Cardiac muscle cell (in vitro differentiated cells and primary cell): Measurements from ENCODE around the gene RTF2. TPM values are rescaled to one million over a fixed set of nuclear protein-coding genes. Genes with fewer than 3 reads are reported as not detected.

ENCODE experiments used
- DNase-seq, 2 donors: peaks; one replicate each; pipeline versions ENCODE4 v3.0.0 to v3.0.0-alpha.2; 2010 to 2017; ENCODE audit warnings: low read depth in 1 of 2, low spot score in 1 of 2
- H3K27ac ChIP-seq: fragments of 200-600 bp; sonication (generic); 2 replicates; pipeline ENCODE4 v1.5.1; 2016
- H3K27me3 ChIP-seq: fragments of 200-600 bp; sonication (generic); 2 replicates; pipeline ENCODE4 v1.6.0; 2016; ENCODE audit warnings: control low read depth
- H3K36me3 ChIP-seq: fragments of 200-600 bp; sonication (generic); 2 replicates; pipeline ENCODE4 v1.5.1; 2016; ENCODE audit warnings: control low read depth
- H3K4me1 ChIP-seq: fragments of 200-600 bp; sonication (generic); 2 replicates; pipeline ENCODE4 v1.8.1; 2017; ENCODE audit warnings: low read depth, mild to moderate bottlenecking, mixed run types
- H3K4me3 ChIP-seq: fragments of 200-600 bp; sonication (generic); 2 replicates; pipeline ENCODE4 v1.5.1; 2016; ENCODE audit warnings: mild to moderate bottlenecking
- H3K9me3 ChIP-seq: fragments of 200-600 bp; sonication (generic); 2 replicates; pipeline ENCODE4 v1.5.1; 2017; ENCODE audit warnings: low read depth, mild to moderate bottlenecking, control low read depth
- polyA plus RNA-seq: library from polyadenylated mRNA; unstranded; fragments of >200 nt; fragmentation: Nextera tagmentation; extraction: Ambion mirVana; gene quantifications from 2 replicates; pipeline ENCODE4 v1.2.1, GENCODE V29; 2016
- total RNA-seq: library from RNA; depleted of rRNA; stranded (reverse); fragments of >200 nt; gene quantifications from 2 replicates; pipeline ENCODE4 v1.2.3, GENCODE V29; 2016
- TF ChIP-seq, protein P1 (sequence below): IDR thresholded peaks from 2 replicates; pipeline ENCODE4 v1.5.1; 2012; ENCODE audit warnings: low read depth, mild to moderate bottlenecking, low read length

RTF2 gene
- total and polyA plus RNA-seq, 2 experiments from 2014 or later = 58.2 to 139 TPM

- Histone ChIP-seq H3K4me1 (no peaks in the 10 kb centered on the region), H3K36me3 (no peaks in the 10 kb centered on the region), H3K27me3 (peaks cover 14% of the 10 kb centered on the region), H3K9me3 (no peaks in the 10 kb centered on the region), H3K4me3 (no peak overlapping the region), H3K27ac (no peak overlapping the region)
- TF ChIP-seq, protein P1, sequence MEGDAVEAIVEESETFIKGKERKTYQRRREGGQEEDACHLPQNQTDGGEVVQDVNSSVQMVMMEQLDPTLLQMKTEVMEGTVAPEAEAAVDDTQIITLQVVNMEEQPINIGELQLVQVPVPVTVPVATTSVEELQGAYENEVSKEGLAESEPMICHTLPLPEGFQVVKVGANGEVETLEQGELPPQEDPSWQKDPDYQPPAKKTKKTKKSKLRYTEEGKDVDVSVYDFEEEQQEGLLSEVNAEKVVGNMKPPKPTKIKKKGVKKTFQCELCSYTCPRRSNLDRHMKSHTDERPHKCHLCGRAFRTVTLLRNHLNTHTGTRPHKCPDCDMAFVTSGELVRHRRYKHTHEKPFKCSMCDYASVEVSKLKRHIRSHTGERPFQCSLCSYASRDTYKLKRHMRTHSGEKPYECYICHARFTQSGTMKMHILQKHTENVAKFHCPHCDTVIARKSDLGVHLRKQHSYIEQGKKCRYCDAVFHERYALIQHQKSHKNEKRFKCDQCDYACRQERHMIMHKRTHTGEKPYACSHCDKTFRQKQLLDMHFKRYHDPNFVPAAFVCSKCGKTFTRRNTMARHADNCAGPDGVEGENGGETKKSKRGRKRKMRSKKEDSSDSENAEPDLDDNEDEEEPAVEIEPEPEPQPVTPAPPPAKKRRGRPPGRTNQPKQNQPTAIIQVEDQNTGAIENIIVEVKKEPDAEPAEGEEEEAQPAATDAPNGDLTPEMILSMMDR = no peak
- DNase-seq = no peak
Measured at GRCh38 chr20:56428410-56428809, 40.0 kb upstream of the RTF2 start.

DNA sequence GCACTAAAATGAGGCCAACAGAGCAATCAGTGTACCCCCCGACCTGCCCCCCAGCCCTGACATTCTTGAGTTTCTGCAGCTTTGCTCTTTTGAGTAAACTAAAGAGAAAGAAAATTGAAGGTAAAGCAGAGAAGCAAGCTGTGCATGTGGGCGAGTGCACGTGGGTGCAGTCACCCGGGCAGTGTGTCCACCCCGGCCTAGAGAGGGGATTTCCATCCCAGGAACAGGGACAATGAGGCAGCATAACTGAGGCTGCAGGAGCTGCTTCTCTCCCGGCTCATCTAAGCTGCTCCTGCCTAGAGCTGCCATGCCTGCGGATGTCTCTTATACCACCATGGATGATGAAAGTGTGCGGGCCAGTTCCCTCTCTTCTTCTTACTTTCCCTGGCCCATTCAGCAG, 39.5 kb upstream of the RTF2 start:
- H3K4me1 ChIP-seq = no peaks in the 10 kb centered on the region
- no peak overlapping the region for H3K27ac ChIP-seq
- TF ChIP-seq, protein P1 = no peak
- H3K4me3 ChIP-seq = no peak overlapping the region
- H3K9me3 ChIP-seq = no peaks in the 10 kb centered on the region
- no peaks in the 10 kb centered on the region for H3K36me3 ChIP-seq
- H3K27me3 ChIP-seq = peaks cover 12% of the 10 kb centered on the region
- DNase-seq = no peak

DNA sequence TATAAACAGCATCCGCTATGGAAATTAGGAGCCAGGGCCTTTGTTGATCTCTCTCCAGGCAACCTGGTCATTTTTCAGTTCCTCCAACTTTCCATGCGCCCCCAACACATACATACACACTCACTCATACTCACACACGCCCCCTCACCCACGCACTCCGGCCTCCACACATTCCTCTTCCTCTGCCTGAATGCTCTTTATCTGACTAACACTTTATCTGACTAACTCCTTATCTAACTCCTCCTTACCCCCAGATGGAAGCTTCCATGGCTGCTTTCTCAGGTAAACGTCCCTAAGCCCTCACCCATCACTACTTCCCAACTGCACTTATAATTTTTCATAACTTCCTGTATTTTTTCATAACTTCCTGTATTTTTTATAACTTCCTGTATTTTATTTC, 38.9 kb upstream of the RTF2 start:
- peak in 1 of 2 donors; percentile 62 for DNase-seq
- Histone ChIP-seq H3K27ac (no peak overlapping the region), H3K9me3 (no peaks in the 10 kb centered on the region)

DNA sequence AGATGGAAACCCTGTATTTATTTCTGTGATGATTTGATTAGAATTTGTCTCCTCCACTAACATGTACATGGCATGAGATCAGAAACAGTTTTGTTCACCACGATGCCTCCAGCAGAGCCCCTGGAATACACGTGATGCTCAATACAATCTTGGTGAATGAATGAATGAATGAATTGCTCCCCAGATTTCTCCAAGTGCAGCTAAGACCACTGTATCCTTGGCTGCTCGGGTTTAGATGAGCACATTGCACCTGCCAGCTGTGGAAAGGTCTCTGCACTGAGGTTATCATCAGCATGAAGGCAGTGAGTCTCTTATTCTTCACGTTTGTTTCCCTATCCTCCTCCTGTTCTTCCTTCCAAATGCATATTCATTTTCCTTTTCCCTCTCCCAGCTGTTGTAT, 38.5 kb upstream of the RTF2 start:
- TF ChIP-seq, protein P1 = no peak
- Histone ChIP-seq H3K36me3 (no peaks in the 10 kb centered on the region), H3K27me3 (peaks cover 7% of the 10 kb centered on the region), H3K27ac (no peak overlapping the region), H3K4me3 (no peak overlapping the region), H3K9me3 (no peaks in the 10 kb centered on the region), H3K4me1 (no peaks in the 10 kb centered on the region)
- no peak for DNase-seq

More for the DNA sequence above, 38.9 kb upstream of the RTF2 start:
- H3K27me3 ChIP-seq = peaks cover 7% of the 10 kb centered on the region
- no peaks in the 10 kb centered on the region for H3K36me3 ChIP-seq
- TF ChIP-seq, protein P1 = no peak
- H3K4me3 ChIP-seq = no peak overlapping the region
- no peaks in the 10 kb centered on the region for H3K4me1 ChIP-seq

GRCh38 chr20:56430461-56430860, 38.0 kb upstream of the RTF2 start:
- no peak for DNase-seq
- TF ChIP-seq, protein P1 = no peak
- Histone ChIP-seq H3K27ac (no peak overlapping the region), H3K27me3 (peaks cover 7% of the 10 kb centered on the region), H3K9me3 (no peaks in the 10 kb centered on the region), H3K36me3 (no peaks in the 10 kb centered on the region), H3K4me3 (no peak overlapping the region), H3K4me1 (no peaks in the 10 kb centered on the region)

DNA sequence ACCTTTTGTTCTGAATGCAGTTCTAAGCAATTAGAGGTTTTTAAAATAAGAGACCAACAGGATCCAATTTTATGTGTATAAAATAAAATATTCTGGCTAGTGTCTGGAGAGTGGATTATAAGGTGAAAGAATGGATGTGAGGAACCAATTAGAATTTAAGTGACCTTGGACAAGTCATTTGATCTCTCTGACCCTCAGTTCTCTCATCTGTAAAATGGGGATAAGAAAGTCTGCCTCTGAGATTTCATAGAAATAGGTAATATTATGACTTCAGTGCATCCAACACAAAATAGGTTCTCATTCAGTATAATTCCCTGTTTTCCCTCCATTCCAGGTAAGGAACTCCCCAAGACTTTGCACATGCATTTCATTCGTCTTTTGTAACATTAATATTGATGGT, 37.5 kb upstream of the RTF2 start:
- H3K36me3 ChIP-seq = no peaks in the 10 kb centered on the region
- peaks cover 7% of the 10 kb centered on the region for H3K27me3 ChIP-seq
- no peak overlapping the region for H3K27ac ChIP-seq
- DNase-seq = no peak
- no peak overlapping the region for H3K4me3 ChIP-seq
- no peaks in the 10 kb centered on the region for H3K4me1 ChIP-seq
- no peaks in the 10 kb centered on the region for H3K9me3 ChIP-seq
- TF ChIP-seq, protein P1 = no peak
